ENCODE data around the gene MEST. TPM values are rescaled to one million over a fixed set of nuclear protein-coding genes. Genes with fewer than 3 reads are reported as not detected.

Gene MEST
- total RNA-seq, 1 experiment from 2014 or later: 26.0 TPM

Other genes with a start within 250 kb of the MEST start
- gene CPA2, start 225.2 kb upstream of the MEST start, total RNA-seq (2014; rRNA removed; shearing (Covaris generic); ENCODE audit: low replicate concordance): not detected in 2 replicates
- gene CPA4, start 198.9 kb upstream of the MEST start, total RNA-seq (2014; rRNA removed; shearing (Covaris generic); ENCODE audit: low replicate concordance): 11.6 and 23.1 TPM in 2 replicates
- gene CPA5, start 147.3 kb upstream of the MEST start, total RNA-seq (2014; rRNA removed; shearing (Covaris generic); ENCODE audit: low replicate concordance): not detected in 2 replicates
- gene CPA1, start 111.6 kb upstream of the MEST start, total RNA-seq (2014; rRNA removed; shearing (Covaris generic); ENCODE audit: low replicate concordance): not detected in 2 replicates
- gene CEP41, start 51.1 kb upstream of the MEST start, total RNA-seq (2014; rRNA removed; shearing (Covaris generic); ENCODE audit: low replicate concordance): 13.2 and 23.0 TPM in 2 replicates
- gene COPG2, start 176.7 kb downstream of the MEST start, total RNA-seq (2014; rRNA removed; shearing (Covaris generic); ENCODE audit: low replicate concordance): 18.2 and 21.6 TPM in 2 replicates
- not detected in 2 replicates for gene TSGA13, start 194.5 kb downstream of the MEST start, total RNA-seq (2014; rRNA removed; shearing (Covaris generic); ENCODE audit: low replicate concordance)
- not detected in 2 replicates for gene KLF14, start 242.1 kb downstream of the MEST start, total RNA-seq (2014; rRNA removed; shearing (Covaris generic); ENCODE audit: low replicate concordance)

Measured in Caki2 (cell line).